ENCODE measurements around the gene AATK.

Gene AATK

GRCh38 chr17:81113158-81113724, 52.8 kb downstream of the AATK start:
- no peak for DNase-seq (ENCODE audit: low read depth)

- DNase-seq (ENCODE audit: low read depth): no peak
These were observed 53.6 kb downstream of the AATK start for GRCh38 chr17:81112450-81112849.

- DNase-seq (ENCODE audit: low read depth): no peak
These were observed 55.0 kb downstream of the AATK start for GRCh38 chr17:81111066-81111465.

GRCh38 chr17:81110488-81111040, 55.5 kb downstream of the AATK start:
- no peak for DNase-seq (ENCODE audit: low read depth)

- no peak for DNase-seq (ENCODE audit: low read depth)
These were observed 56.1 kb downstream of the AATK start for GRCh38 chr17:81109957-81110356.

GRCh38 chr17:81108220-81108619, 57.8 kb downstream of the AATK start:
- DNase-seq (ENCODE audit: low read depth): no peak

GRCh38 chr17:81106716-81107115, 59.3 kb downstream of the AATK start:
- no peak for DNase-seq (ENCODE audit: low read depth)

- DNase-seq (ENCODE audit: low read depth): no peak
These were observed 62.6 kb downstream of the AATK start for GRCh38 chr17:81103379-81103778.

DNA sequence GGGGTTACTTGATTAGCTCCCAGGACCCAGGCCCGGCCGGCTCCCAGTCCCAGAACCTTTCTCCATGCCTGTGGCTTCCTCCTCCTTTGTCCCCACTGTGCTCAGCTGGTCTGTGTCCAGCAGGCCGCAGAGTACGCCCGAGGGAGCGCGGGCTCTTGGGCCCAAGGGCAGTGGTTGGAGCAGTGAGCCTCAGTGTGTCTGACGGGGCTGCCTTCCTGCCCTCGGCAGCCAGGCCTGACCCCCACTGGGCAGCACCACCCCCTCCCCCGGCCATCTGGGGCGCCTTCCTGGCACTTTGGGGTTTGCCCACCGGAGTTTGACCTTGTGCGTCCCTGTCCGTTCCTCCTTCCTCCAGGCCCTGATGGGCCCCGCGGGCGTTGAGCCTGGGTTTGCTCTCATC, 63.2 kb downstream of the AATK start:
- no peak for DNase-seq (ENCODE audit: low read depth)

GRCh38 chr17:81102352-81102751, 63.7 kb downstream of the AATK start:
- DNase-seq (ENCODE audit: low read depth): no peak

GRCh38 chr17:81101614-81102306, 64.3 kb downstream of the AATK start:
- peak; percentile 79 for DNase-seq (ENCODE audit: low read depth)

DNA sequence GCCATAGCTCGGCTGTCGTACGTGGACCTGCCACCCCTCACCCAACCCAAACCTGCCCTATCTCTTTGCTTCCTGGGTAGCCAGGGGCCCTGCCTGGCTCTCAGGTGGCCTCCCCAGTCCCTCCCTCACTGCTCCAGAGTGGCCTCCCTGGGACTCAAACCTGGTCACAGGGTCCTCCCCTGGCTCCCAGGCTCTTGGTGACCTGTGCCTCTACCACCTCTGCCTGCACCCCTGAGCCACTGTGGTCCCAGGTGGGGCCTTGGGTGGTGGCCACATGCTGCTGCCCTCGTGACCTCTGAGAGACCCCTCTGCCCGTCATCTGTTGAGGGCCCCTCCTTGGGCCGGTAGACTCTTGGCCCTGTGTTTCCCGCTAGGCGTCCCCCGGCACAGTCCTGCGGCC, 65.4 kb downstream of the AATK start:
- no peak for DNase-seq (ENCODE audit: low read depth)

- DNase-seq (ENCODE audit: low read depth): no peak
These were observed 66.1 kb downstream of the AATK start for GRCh38 chr17:81099888-81100287.

- no peak for DNase-seq (ENCODE audit: low read depth)
These were observed 68.1 kb downstream of the AATK start for GRCh38 chr17:81097943-81098308.

GRCh38 chr17:81097134-81097942, 68.7 kb downstream of the AATK start:
- peak; percentile 31 for DNase-seq (ENCODE audit: low read depth)

GRCh38 chr17:81096741-81097133, 69.3 kb downstream of the AATK start:
- no peak for DNase-seq (ENCODE audit: low read depth)

DNA sequence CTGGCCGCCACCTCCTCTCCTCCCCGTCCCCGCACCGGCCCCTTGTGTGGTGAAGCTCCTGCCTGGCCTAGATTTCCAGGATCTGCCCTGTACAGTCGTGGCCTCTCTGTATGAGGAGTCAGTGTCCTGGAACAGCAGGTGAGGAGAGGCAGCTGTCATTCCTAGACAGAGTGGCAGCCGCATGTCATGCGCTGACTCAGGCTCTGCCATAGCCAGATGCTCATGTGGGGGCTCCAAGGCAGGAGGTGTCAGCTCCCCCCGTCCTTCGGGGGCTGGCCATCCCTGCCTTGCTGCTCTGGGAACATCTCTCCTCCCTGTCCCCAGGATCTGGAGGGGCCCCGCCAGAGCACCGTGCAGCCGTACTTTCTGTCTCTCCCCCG, 70.6 kb downstream of the AATK start:
- no peak for DNase-seq (ENCODE audit: low read depth)

GRCh38 chr17:81094509-81095382, 71.3 kb downstream of the AATK start:
- DNase-seq (ENCODE audit: low read depth): peak; percentile 84

DNA sequence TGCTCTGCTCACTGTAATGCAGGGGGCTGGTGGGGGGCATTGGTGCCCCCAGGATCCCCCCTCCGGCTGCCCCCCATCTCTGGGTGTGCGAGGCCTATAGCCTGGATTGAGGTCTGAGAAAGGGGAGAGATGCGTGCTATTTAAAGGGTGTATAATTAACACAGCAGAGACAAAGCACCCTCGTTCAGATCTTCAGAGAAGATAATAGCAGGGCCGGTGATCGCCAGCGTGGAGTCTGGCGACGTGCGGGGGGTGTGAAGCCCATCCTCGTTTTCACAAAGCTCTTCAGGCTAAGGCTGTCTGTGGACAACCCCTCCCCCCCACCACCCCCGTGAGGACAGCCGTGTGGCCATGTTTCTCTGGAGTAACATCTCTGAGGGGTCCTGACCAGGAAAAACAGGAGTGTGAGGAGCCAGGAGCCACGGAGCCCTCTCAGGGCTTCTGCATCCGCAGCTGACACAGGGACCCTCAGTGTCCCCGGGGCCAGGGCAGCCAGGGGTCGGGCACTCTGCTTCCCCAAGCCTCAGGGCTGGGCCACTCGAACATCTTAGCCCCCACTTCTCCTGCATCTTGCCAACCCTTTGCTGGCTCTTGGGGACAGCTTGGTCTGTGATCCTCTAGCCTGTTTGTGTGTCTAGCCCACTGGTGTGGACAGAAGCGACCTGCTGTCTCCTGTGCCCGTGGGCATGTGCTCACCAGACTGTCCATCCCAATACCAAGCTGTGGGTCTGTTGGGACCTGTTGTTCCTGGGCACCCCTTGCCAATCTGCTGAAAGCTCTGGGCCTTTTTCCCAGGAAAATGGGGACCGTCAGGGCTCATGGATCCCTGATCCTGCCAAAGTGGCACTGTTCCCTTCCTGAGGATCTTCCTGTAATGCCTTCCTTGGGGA, 72.2 kb downstream of the AATK start:
- DNase-seq (ENCODE audit: low read depth): no peak

- DNase-seq (ENCODE audit: low read depth): no peak
These were observed 73.4 kb downstream of the AATK start for GRCh38 chr17:81092518-81093095.
